ENCODE measurements around the gene RASL11B.
A peak's percentile ranks its signal among the peaks of the same experiment; 100 is the strongest.

Gene RASL11B

GRCh38 chr4:52843958-52844357 is 18.2 kb upstream of the RASL11B start:
- Histone ChIP-seq H3K4me3 (ENCODE audit: low read depth, low read length) (no peak overlapping the region), H3K4me1 (ENCODE audit: control insufficient read depth, insufficient read depth, low read length) (peaks cover 44% of the 10 kb centered on the region), H3K9me3 (ENCODE audit: control insufficient read depth, insufficient read depth, low read depth, low read length) (no peaks in the 10 kb centered on the region), H3K27ac (ENCODE audit: low read depth, low read length) (no peak overlapping the region), H3K9ac (ENCODE audit: low read length) (no peak overlapping the region), H3K27me3 (ENCODE audit: control insufficient read depth, insufficient read depth, low read length) (no peaks in the 10 kb centered on the region), H3K36me3 (ENCODE audit: control insufficient read depth, insufficient read depth, low read length) (no peaks in the 10 kb centered on the region)

DNA sequence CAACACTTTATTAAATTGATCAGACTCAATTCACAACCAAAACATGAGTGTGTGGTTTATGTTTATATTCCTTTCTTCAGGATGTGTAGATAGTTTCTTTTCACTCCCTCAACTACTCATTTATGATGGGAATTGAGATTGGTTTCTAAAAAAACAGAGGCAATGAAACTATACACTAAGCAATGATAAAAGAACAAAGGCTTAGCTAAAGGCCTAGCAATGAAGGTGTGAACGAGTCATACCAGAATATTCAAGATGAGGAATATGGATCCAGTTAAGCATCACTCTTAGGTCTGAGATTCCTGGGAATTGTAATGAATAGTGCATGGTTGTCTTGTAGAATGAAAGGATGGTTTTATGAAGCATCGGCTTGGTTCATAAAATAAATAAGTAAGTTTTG is 17.5 kb upstream of the RASL11B start:
- Histone ChIP-seq H3K4me1 (ENCODE audit: control insufficient read depth, insufficient read depth, low read length) (peaks cover 38% of the 10 kb centered on the region), H3K9ac (ENCODE audit: low read length) (no peak overlapping the region), H3K36me3 (ENCODE audit: control insufficient read depth, insufficient read depth, low read length) (no peaks in the 10 kb centered on the region), H3K27me3 (ENCODE audit: control insufficient read depth, insufficient read depth, low read length) (no peaks in the 10 kb centered on the region), H3K9me3 (ENCODE audit: control insufficient read depth, insufficient read depth, low read depth, low read length) (no peaks in the 10 kb centered on the region), H3K27ac (ENCODE audit: low read depth, low read length) (no peak overlapping the region), H3K4me3 (ENCODE audit: low read depth, low read length) (no peak overlapping the region)

GRCh38 chr4:52846502-52846901 is 15.6 kb upstream of the RASL11B start:
- Histone ChIP-seq H3K4me1 (ENCODE audit: control insufficient read depth, insufficient read depth, low read length) (peaks cover 20% of the 10 kb centered on the region), H3K27me3 (ENCODE audit: control insufficient read depth, insufficient read depth, low read length) (no peaks in the 10 kb centered on the region), H3K36me3 (ENCODE audit: control insufficient read depth, insufficient read depth, low read length) (no peaks in the 10 kb centered on the region), H3K27ac (ENCODE audit: low read depth, low read length) (no peak overlapping the region), H3K9ac (ENCODE audit: low read length) (no peak overlapping the region), H3K9me3 (ENCODE audit: control insufficient read depth, insufficient read depth, low read depth, low read length) (no peaks in the 10 kb centered on the region), H3K4me3 (ENCODE audit: low read depth, low read length) (no peak overlapping the region)

DNA sequence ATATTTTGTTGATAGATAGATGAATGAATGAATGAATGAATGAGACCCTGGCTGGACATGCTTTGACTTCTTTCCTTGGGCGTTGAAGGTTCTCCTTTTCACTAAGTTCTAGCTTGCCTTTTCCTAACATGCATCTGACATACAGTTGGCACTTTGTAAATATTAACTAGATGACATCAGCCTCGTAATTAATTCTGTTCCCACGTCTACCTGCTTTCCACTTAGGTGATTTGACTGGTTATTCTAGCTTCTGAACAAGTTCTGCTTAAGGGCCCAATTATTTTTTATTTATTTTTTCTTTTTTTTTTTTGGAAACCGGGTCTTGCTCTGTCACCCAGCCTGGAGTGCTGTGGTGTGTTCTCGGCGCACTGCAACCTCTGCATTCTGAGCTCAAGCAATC is 13.9 kb upstream of the RASL11B start:
- no peaks in the 10 kb centered on the region for H3K9me3 ChIP-seq (ENCODE audit: control insufficient read depth, insufficient read depth, low read depth, low read length)
- no peaks in the 10 kb centered on the region for H3K27me3 ChIP-seq (ENCODE audit: control insufficient read depth, insufficient read depth, low read length)
- no peaks in the 10 kb centered on the region for H3K36me3 ChIP-seq (ENCODE audit: control insufficient read depth, insufficient read depth, low read length)
- H3K4me3 ChIP-seq (ENCODE audit: low read depth, low read length), result no peak overlapping the region
- H3K4me1 ChIP-seq (ENCODE audit: control insufficient read depth, insufficient read depth, low read length), result peaks cover 11% of the 10 kb centered on the region
- no peak overlapping the region for H3K27ac ChIP-seq (ENCODE audit: low read depth, low read length)
- H3K9ac ChIP-seq (ENCODE audit: low read length), result no peak overlapping the region

DNA sequence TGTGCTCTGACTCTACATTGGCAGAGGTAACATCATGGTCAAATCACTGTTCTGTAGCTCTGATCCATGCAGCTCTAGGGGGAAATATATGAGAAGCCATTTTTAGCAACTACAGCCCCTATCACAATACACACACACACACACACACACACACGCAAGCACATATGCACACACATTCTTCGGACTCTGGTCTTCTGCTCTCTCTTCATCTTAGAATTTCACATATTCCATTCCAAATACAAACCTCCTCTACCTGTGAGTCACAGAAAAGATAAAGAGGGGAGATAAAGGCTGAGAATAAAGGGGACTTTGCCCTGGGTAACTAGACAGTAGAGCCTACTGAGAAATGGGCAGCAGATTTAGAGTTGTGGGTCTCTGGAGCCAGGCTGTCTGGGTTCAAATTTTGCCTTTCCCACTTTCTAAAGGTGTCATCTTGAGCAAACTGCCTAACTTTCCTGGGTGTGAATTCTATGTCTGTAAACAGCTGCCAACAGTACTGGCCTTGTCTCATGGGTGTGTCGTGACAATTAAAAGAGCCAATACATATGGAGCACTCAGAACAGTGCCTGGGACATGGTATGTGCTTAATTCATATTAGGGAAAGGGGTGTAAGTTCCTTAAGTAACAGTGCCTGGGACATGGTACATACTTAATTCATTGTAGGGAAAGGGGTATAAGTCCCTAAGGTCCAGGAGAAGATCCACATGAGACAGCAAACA is 11.6 kb upstream of the RASL11B start:
- Histone ChIP-seq H3K27me3 (ENCODE audit: control insufficient read depth, insufficient read depth, low read length) (no peaks in the 10 kb centered on the region), H3K4me1 (ENCODE audit: control insufficient read depth, insufficient read depth, low read length) (peaks cover 13% of the 10 kb centered on the region), H3K4me3 (ENCODE audit: low read depth, low read length) (no peak overlapping the region), H3K27ac (ENCODE audit: low read depth, low read length) (no peak overlapping the region), H3K9ac (ENCODE audit: low read length) (no peak overlapping the region), H3K36me3 (ENCODE audit: control insufficient read depth, insufficient read depth, low read length) (no peaks in the 10 kb centered on the region), H3K9me3 (ENCODE audit: control insufficient read depth, insufficient read depth, low read depth, low read length) (no peaks in the 10 kb centered on the region)

- Histone ChIP-seq H3K27ac (ENCODE audit: low read depth, low read length) (no peak overlapping the region), H3K27me3 (ENCODE audit: control insufficient read depth, insufficient read depth, low read length) (no peaks in the 10 kb centered on the region), H3K4me3 (ENCODE audit: low read depth, low read length) (no peak overlapping the region), H3K36me3 (ENCODE audit: control insufficient read depth, insufficient read depth, low read length) (no peaks in the 10 kb centered on the region), H3K9ac (ENCODE audit: low read length) (no peak overlapping the region), H3K9me3 (ENCODE audit: control insufficient read depth, insufficient read depth, low read depth, low read length) (peaks cover 4% of the 10 kb centered on the region), H3K4me1 (ENCODE audit: control insufficient read depth, insufficient read depth, low read length) (peaks cover 13% of the 10 kb centered on the region)
Measured at GRCh38 chr4:52852041-52852440, 10.1 kb upstream of the RASL11B start.

- Histone ChIP-seq H3K4me3 (ENCODE audit: low read depth, low read length) (no peak overlapping the region), H3K9ac (ENCODE audit: low read length) (no peak overlapping the region), H3K27me3 (ENCODE audit: control insufficient read depth, insufficient read depth, low read length) (no peaks in the 10 kb centered on the region), H3K9me3 (ENCODE audit: control insufficient read depth, insufficient read depth, low read depth, low read length) (peaks cover 9% of the 10 kb centered on the region), H3K36me3 (ENCODE audit: control insufficient read depth, insufficient read depth, low read length) (no peaks in the 10 kb centered on the region), H3K27ac (ENCODE audit: low read depth, low read length) (no peak overlapping the region), H3K4me1 (ENCODE audit: control insufficient read depth, insufficient read depth, low read length) (peaks cover 13% of the 10 kb centered on the region)
Measured at GRCh38 chr4:52852711-52853110, 9.4 kb upstream of the RASL11B start.

GRCh38 chr4:52853351-52853750 is 8.8 kb upstream of the RASL11B start:
- H3K36me3 ChIP-seq (ENCODE audit: control insufficient read depth, insufficient read depth, low read length), result 0 out of 2 replicates have a peak, but pooled peaks cover 3% of the 10 kb centered on the region
- no peaks in the 10 kb centered on the region for H3K27me3 ChIP-seq (ENCODE audit: control insufficient read depth, insufficient read depth, low read length)
- peaks cover 11% of the 10 kb centered on the region for H3K4me1 ChIP-seq (ENCODE audit: control insufficient read depth, insufficient read depth, low read length)
- peaks cover 16% of the 10 kb centered on the region for H3K9me3 ChIP-seq (ENCODE audit: control insufficient read depth, insufficient read depth, low read depth, low read length)
- H3K27ac ChIP-seq (ENCODE audit: low read depth, low read length), result no peak overlapping the region
- no peak overlapping the region for H3K4me3 ChIP-seq (ENCODE audit: low read depth, low read length)
- no peak overlapping the region for H3K9ac ChIP-seq (ENCODE audit: low read length)

DNA sequence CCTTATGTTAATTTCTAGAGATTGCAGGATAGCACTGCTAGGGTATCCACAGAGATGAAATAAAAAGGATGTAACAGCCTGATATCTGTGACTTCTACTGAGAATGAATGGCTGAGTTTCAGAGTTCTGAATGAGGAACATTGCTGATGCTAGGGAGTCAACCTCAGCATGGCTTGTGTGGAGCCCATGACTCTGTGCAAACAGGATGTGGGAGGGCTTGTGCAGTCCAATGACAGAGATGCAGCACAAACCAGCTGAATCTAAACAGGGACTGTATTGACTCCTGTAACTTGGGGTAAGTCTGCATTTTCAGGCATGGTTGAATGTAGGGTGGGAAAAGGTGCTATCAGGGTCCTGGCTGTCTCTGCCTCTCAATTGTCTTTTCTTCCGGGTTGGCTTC is 5.3 kb upstream of the RASL11B start:
- H3K27ac ChIP-seq (ENCODE audit: low read depth, low read length), result no peak overlapping the region

GRCh38 chr4:52860361-52860760 is 1.8 kb upstream of the RASL11B start:
- Histone ChIP-seq H3K4me1 (ENCODE audit: control insufficient read depth, insufficient read depth, low read length) (peaks cover 39% of the 10 kb centered on the region), H3K9me3 (ENCODE audit: control insufficient read depth, insufficient read depth, low read depth, low read length) (peaks cover 23% of the 10 kb centered on the region), H3K27ac (ENCODE audit: low read depth, low read length) (no peak overlapping the region), H3K9ac (ENCODE audit: low read length) (no peak overlapping the region), H3K27me3 (ENCODE audit: control insufficient read depth, insufficient read depth, low read length) (no peaks in the 10 kb centered on the region), H3K36me3 (ENCODE audit: control insufficient read depth, insufficient read depth, low read length) (peaks cover 28% of the 10 kb centered on the region), H3K4me3 (ENCODE audit: low read depth, low read length) (no peak overlapping the region)

More for the DNA sequence above, 5.3 kb upstream of the RASL11B start:
- H3K36me3 ChIP-seq (ENCODE audit: control insufficient read depth, insufficient read depth, low read length), result 0 out of 2 replicates have a peak, but pooled peaks cover 3% of the 10 kb centered on the region
- peaks cover 33% of the 10 kb centered on the region for H3K4me1 ChIP-seq (ENCODE audit: control insufficient read depth, insufficient read depth, low read length)
- H3K4me3 ChIP-seq (ENCODE audit: low read depth, low read length), result no peak overlapping the region
- no peaks in the 10 kb centered on the region for H3K27me3 ChIP-seq (ENCODE audit: control insufficient read depth, insufficient read depth, low read length)
- H3K9ac ChIP-seq (ENCODE audit: low read length), result no peak overlapping the region
- H3K9me3 ChIP-seq (ENCODE audit: control insufficient read depth, insufficient read depth, low read depth, low read length), result peaks cover 23% of the 10 kb centered on the region

GRCh38 chr4:52861171-52861823 is 820 bp upstream of the RASL11B start:
- Histone ChIP-seq H3K9me3 (ENCODE audit: control insufficient read depth, insufficient read depth, low read depth, low read length) (peaks cover 23% of the 10 kb centered on the region), H3K4me3 (ENCODE audit: low read depth, low read length) (peak overlapping the region; percentile 94), H3K4me1 (ENCODE audit: control insufficient read depth, insufficient read depth, low read length) (peaks cover 45% of the 10 kb centered on the region), H3K27ac (ENCODE audit: low read depth, low read length) (peak overlapping the region; percentile 72; the same call in 1 of the 2 replicates), H3K27me3 (ENCODE audit: control insufficient read depth, insufficient read depth, low read length) (no peaks in the 10 kb centered on the region), H3K9ac (ENCODE audit: low read length) (peak overlapping the region; percentile 83), H3K36me3 (ENCODE audit: control insufficient read depth, insufficient read depth, low read length) (peaks cover 37% of the 10 kb centered on the region)
